Measurements from ENCODE around the gene GRM5.
"Not testable (repeated sequence)": the region's sequence is repeated elsewhere in the genome, so short reads cannot be mapped to it uniquely, and the experiment has no call there.

Gene GRM5

GRCh38 chr11:88538098-88538497 is 527.7 kb downstream of the GRM5 start:
- no peak for DNase-seq (ENCODE audit: low read depth in 2 of 2)

GRCh38 chr11:88537613-88538012 is 528.2 kb downstream of the GRM5 start:
- no peak for DNase-seq (ENCODE audit: low read depth in 2 of 2)

- no peak for DNase-seq (ENCODE audit: low read depth in 2 of 2)
Observed at GRCh38 chr11:88536616-88537265, 529.0 kb downstream of the GRM5 start.

GRCh38 chr11:88535916-88536547 is 529.8 kb downstream of the GRM5 start:
- DNase-seq (ENCODE audit: low read depth in 2 of 2) = no peak

GRCh38 chr11:88535266-88535665 is 530.5 kb downstream of the GRM5 start:
- no peak for DNase-seq (ENCODE audit: low read depth in 2 of 2)

- DNase-seq (ENCODE audit: low read depth in 2 of 2) = not testable (repeated sequence)
Observed at GRCh38 chr11:88534706-88535105, 531.1 kb downstream of the GRM5 start.

GRCh38 chr11:88534185-88534584 is 531.6 kb downstream of the GRM5 start:
- DNase-seq (ENCODE audit: low read depth in 2 of 2) = no peak

- DNase-seq (ENCODE audit: low read depth in 2 of 2) = no peak
Observed at GRCh38 chr11:88533001-88533400, 532.8 kb downstream of the GRM5 start.

- DNase-seq (ENCODE audit: low read depth in 2 of 2) = no peak
Observed at GRCh38 chr11:88531831-88532230, 534.0 kb downstream of the GRM5 start.

GRCh38 chr11:88529426-88529825 is 536.4 kb downstream of the GRM5 start:
- no peak for DNase-seq (ENCODE audit: low read depth in 2 of 2)

GRCh38 chr11:88523386-88524071 is 542.3 kb downstream of the GRM5 start:
- DNase-seq (ENCODE audit: low read depth in 2 of 2) = no peak

GRCh38 chr11:88522624-88523385 is 543.0 kb downstream of the GRM5 start:
- DNase-seq (ENCODE audit: low read depth in 2 of 2) = no peak

GRCh38 chr11:88521799-88522201 is 544.0 kb downstream of the GRM5 start:
- no peak for DNase-seq (ENCODE audit: low read depth in 2 of 2)

GRCh38 chr11:88521399-88521798 is 544.4 kb downstream of the GRM5 start:
- no peak for DNase-seq (ENCODE audit: low read depth in 2 of 2)

GRCh38 chr11:88520391-88520790 is 545.4 kb downstream of the GRM5 start:
- no peak for DNase-seq (ENCODE audit: low read depth in 2 of 2)

GRCh38 chr11:88515002-88515401 is 550.8 kb downstream of the GRM5 start:
- no peak for DNase-seq (ENCODE audit: low read depth in 2 of 2)

GRCh38 chr11:88511006-88511405 is 554.8 kb downstream of the GRM5 start:
- DNase-seq (ENCODE audit: low read depth in 2 of 2) = no peak

GRCh38 chr11:88508759-88509581 is 556.8 kb downstream of the GRM5 start:
- DNase-seq (ENCODE audit: low read depth in 2 of 2) = no peak

GRCh38 chr11:88508418-88508758 is 557.4 kb downstream of the GRM5 start:
- DNase-seq (ENCODE audit: low read depth in 2 of 2) = no peak

GRCh38 chr11:88507771-88508417 is 557.9 kb downstream of the GRM5 start:
- DNase-seq (ENCODE audit: low read depth in 2 of 2) = no peak

- DNase-seq (ENCODE audit: low read depth in 2 of 2) = no peak
Observed at GRCh38 chr11:88501541-88501940, 564.2 kb downstream of the GRM5 start.
